Liver (tissue), 3 donors: ENCODE results near the gene KLK12.

Source experiments
- GABPA ChIP-seq, 2 donors: IDR thresholded peaks in 1 of 2; conservative IDR thresholded peaks in 1 of 2; 2 replicates each; pipeline ENCODE4 v1.6.1; 2016; ENCODE audit warnings: antibody characterized with exemption in 2 of 2, mild to moderate bottlenecking in 1 of 2, moderate library complexity in 1 of 2
- RAD21 ChIP-seq, 2 donors: IDR thresholded peaks; 2 replicates each; pipeline ENCODE4 v1.6.1; 2016; ENCODE audit warnings: antibody characterized with exemption in 2 of 2, mild to moderate bottlenecking in 2 of 2
- SP1 ChIP-seq: IDR thresholded peaks from 2 replicates; pipeline ENCODE4 v1.6.1; 2018; ENCODE audit warnings: antibody characterized with exemption, mild to moderate bottlenecking
- TAF1 ChIP-seq: conservative IDR thresholded peaks from 2 replicates; pipeline ENCODE4 v1.6.1; 2016; ENCODE audit warnings: antibody characterized with exemption, mild to moderate bottlenecking
- YY1 ChIP-seq: IDR thresholded peaks from 2 replicates; pipeline ENCODE4 v1.6.1; 2016; ENCODE audit warnings: antibody characterized with exemption, mild to moderate bottlenecking
- TF ChIP-seq, protein P1 (sequence below): fragments of 150-350 bp; IDR thresholded peaks from 2 replicates; pipeline ENCODE4 v1.5.1; 2017; ENCODE audit warnings: improper control_type of control experiment, low read depth, low read length; ENCODE audit not compliant: missing input control
- TF ChIP-seq, protein P2 (sequence below): IDR thresholded peaks from 2 replicates; pipeline ENCODE4 v1.6.1; 2016; ENCODE audit warnings: antibody characterized with exemption
- TF ChIP-seq, protein P3 (sequence below): IDR thresholded peaks from 2 replicates; pipeline ENCODE4 v1.6.1; 2016; ENCODE audit warnings: antibody characterized with exemption
- TF ChIP-seq, protein P4 (sequence below): IDR thresholded peaks from 2 replicates; pipeline ENCODE4 v1.6.1; 2016; ENCODE audit warnings: antibody characterized with exemption
- donor health status: healthy.
- donor health status: healthy.

DNA sequence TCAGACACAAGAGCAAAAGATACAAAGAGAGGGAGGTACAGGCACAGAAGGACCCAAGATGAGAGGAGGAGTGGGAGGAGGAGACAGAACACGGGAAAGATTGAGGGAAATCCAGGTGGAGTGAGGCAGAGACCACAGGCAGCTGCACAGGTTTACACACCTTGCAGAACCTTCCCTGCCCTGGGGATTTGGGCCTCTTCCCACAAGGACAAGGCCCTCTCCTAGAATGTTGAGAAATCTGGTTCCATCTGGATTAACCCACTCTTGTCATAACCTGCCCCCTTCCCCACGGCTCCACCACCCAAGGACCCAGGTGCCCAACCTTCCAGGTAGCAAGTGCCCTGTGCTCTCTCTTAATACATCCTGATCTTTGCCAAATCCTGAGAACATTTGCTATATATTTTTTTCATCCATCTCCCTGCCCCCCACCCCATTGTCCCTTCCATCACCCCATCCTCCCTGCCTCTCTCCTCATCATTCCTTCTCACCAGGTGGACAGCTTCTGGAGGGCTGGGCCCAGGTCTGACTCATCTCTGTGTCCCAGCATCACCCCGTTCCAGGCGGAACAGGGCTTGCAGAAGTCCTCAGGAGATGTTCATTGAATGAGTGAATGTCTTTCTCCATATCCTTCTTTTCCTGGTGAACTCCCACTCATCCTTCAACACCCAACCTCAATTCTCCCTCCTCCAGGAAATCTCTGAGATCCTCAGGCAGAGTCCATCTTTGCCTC, 24.6 kb downstream of the KLK12 start:
- TF ChIP-seq, protein P1, sequence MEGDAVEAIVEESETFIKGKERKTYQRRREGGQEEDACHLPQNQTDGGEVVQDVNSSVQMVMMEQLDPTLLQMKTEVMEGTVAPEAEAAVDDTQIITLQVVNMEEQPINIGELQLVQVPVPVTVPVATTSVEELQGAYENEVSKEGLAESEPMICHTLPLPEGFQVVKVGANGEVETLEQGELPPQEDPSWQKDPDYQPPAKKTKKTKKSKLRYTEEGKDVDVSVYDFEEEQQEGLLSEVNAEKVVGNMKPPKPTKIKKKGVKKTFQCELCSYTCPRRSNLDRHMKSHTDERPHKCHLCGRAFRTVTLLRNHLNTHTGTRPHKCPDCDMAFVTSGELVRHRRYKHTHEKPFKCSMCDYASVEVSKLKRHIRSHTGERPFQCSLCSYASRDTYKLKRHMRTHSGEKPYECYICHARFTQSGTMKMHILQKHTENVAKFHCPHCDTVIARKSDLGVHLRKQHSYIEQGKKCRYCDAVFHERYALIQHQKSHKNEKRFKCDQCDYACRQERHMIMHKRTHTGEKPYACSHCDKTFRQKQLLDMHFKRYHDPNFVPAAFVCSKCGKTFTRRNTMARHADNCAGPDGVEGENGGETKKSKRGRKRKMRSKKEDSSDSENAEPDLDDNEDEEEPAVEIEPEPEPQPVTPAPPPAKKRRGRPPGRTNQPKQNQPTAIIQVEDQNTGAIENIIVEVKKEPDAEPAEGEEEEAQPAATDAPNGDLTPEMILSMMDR = no peak
- no peak for TF ChIP-seq TAF1
- TF ChIP-seq, protein P2, sequence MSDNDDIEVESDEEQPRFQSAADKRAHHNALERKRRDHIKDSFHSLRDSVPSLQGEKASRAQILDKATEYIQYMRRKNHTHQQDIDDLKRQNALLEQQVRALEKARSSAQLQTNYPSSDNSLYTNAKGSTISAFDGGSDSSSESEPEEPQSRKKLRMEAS = no peak
- TF ChIP-seq SP1 = no peak
- TF ChIP-seq YY1 = no peak
- TF ChIP-seq RAD21 (IDR thresholded peaks at IDR 0.05) = no peak
- TF ChIP-seq, protein P3, sequence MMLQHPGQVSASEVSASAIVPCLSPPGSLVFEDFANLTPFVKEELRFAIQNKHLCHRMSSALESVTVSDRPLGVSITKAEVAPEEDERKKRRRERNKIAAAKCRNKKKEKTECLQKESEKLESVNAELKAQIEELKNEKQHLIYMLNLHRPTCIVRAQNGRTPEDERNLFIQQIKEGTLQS = no peak
- TF ChIP-seq GABPA (IDR thresholded peaks at IDR 0.05 in 1 of 2, conservative IDR thresholded peaks at IDR 0.05 in 1 of 2) = no peak
- TF ChIP-seq, protein P4, sequence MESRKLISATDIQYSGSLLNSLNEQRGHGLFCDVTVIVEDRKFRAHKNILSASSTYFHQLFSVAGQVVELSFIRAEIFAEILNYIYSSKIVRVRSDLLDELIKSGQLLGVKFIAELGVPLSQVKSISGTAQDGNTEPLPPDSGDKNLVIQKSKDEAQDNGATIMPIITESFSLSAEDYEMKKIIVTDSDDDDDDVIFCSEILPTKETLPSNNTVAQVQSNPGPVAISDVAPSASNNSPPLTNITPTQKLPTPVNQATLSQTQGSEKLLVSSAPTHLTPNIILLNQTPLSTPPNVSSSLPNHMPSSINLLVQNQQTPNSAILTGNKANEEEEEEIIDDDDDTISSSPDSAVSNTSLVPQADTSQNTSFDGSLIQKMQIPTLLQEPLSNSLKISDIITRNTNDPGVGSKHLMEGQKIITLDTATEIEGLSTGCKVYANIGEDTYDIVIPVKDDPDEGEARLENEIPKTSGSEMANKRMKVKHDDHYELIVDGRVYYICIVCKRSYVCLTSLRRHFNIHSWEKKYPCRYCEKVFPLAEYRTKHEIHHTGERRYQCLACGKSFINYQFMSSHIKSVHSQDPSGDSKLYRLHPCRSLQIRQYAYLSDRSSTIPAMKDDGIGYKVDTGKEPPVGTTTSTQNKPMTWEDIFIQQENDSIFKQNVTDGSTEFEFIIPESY = no peak
